Measurements from ENCODE around the gene OR51S1. TPM values are rescaled to one million over a fixed set of nuclear protein-coding genes. Genes with fewer than 3 reads are reported as not detected.
A peak's percentile ranks its signal among the peaks of the same experiment; 100 is the strongest.
"Not testable (repeated sequence)": the region's sequence is repeated elsewhere in the genome, so short reads cannot be mapped to it uniquely, and the experiment has no call there.

The OR51S1 gene
- total RNA-seq, 1 experiment from 2014 or later = not detected

DNA sequence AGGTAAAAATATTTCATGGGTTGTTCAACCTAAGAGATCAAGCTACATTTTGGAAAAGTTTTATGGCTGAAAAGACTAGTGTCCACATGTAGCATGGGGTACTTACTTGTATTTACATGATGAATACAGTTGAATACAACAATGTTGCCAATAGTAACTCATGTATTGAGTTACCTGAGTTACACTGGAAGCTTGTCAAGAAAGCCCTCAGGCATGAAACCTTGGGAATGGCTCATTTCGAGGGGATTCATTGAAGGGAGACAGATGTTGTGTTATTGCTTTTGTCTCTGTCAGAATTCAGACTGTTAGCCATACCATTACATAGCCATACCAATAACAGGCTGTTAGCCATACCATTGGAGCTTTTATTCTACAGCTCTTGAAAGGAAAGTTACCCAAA, 18.7 kb downstream of the OR51S1 start:
- Histone ChIP-seq H3K4me3 (no peak overlapping the region), H3K9me3 (no peaks in the 10 kb centered on the region), H3K27me3 (no peaks in the 10 kb centered on the region), H3K36me3 (no peaks in the 10 kb centered on the region)
- no peak for DNase-seq

DNA sequence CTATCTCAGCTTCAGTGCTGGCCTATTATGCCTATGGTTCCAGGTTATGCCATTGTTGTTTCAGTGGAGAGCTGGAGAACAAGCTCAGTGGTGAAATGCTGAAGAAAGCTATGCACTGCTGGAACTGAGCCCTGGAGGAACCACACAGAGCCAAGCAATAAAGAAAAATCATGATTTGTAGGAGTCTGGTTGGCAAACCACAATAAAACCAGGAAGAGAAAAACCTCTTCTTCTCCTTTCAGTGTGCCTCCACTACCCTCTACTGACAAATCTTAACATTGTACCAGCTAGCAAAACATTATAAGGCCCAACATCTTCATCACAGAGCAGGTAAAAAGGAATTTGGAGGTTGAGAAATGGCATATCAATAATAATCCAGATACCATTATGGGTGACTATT, 22.6 kb downstream of the OR51S1 start:
- H3K4me3 ChIP-seq = no peak overlapping the region
- no peaks in the 10 kb centered on the region for H3K27me3 ChIP-seq
- H3K36me3 ChIP-seq = no peaks in the 10 kb centered on the region
- H3K9me3 ChIP-seq = no peaks in the 10 kb centered on the region
- DNase-seq = peak; percentile 37

DNA sequence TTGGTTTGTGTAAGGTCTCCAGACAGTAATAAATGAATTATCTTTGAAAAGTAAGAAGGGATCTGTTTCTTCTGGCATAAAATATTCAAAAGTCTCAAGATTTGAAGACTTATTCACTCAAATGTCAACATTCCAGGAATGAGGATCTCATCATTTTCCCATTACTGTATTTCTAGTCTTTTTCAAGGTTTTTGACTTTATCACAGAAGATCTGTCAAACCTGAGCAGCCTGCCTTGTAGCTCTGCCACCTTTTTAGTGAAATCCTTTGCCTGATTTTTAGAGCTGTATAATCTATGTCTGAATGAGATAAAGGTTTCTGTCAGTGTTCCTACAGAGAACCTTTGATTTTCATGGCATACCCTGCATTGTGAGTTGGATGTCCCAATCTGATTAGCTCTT, 23.9 kb downstream of the OR51S1 start:
- no peaks in the 10 kb centered on the region for H3K9me3 ChIP-seq
- no peak for DNase-seq
- H3K27me3 ChIP-seq = no peaks in the 10 kb centered on the region
- H3K36me3 ChIP-seq = no peaks in the 10 kb centered on the region
- H3K4me3 ChIP-seq = no peak overlapping the region

DNA sequence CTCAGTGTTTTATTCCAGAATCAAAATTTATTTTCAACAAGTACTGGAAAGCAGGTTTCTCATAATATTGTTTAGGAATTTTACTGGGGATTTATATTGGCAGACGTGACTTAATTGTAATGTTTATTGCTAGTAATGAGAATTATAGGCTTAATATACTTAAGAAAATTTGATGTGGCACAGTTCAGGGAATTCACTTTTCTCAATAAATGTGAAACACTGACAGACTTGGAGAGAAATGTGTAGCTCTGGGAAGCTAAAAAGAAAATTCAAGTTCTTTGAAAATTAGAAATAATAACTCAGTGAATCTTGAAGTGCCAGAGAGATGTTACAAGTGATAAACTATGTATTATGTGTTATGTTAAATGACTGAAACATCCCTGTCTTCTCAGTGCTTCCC, 28.0 kb downstream of the OR51S1 start, which contains the start of gene OR51F2:
Gene OR51F2 (plus strand): TSS at position 301 of the 400 bp plus-strand sequence. CDS start 101 bp downstream, outside the sequence.
- H3K4me3 ChIP-seq = no peak within 1 kb of the TSS
- H3K9me3 ChIP-seq = no peaks in the 10 kb centered on the region

DNA sequence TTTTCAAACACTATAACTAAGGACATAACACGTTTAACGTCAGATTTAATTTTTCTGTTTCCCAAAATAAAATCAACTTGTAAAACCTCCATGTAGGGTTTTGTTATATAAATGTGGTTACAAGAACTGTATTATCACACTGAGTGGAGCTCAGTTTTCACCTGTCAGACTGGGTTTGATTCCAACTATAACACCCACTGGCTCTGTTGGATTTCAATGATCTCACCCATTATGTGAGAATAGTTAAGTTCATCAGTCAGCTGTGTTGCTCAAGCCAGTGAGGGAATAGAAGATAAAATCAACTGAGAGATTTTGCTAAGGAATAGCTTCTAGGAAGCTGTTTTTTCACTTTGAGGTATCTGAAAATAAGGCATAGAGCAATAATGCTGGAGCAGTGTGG, 39.8 kb downstream of the OR51S1 start:
- no peaks in the 10 kb centered on the region for H3K27me3 ChIP-seq
- no peaks in the 10 kb centered on the region for H3K36me3 ChIP-seq
- H3K9me3 ChIP-seq = no peaks in the 10 kb centered on the region
- no peak for DNase-seq
- no peak overlapping the region for H3K4me3 ChIP-seq

More for the DNA sequence above, 28.0 kb downstream of the OR51S1 start, which contains the start of gene OR51F2:
- Histone ChIP-seq H3K27me3 (no peaks in the 10 kb centered on the region), H3K36me3 (no peaks in the 10 kb centered on the region)
- DNase-seq = no peak

DNA sequence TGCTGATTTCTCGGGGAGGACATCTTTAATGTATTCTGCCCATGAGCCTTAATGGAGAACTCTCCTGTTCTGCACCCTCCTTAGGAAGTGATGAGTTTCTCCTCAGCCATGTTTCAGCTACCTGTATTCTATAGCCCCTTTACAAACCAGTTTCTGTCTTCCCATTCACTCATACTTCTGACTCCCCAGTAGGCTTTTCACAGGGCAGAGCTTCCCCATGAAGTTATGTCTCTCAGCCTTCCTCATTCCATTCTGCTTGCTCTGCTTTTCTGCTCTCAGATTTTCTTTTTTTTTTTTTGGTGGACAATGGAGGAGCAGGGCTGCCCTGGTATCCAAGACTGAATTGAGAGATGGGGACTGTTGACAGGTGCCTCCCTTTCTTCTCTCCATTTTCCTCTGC, 40.5 kb downstream of the OR51S1 start:
- no peak for DNase-seq
- Histone ChIP-seq H3K27me3 (no peaks in the 10 kb centered on the region), H3K36me3 (no peaks in the 10 kb centered on the region), H3K4me3 (no peak overlapping the region), H3K9me3 (no peaks in the 10 kb centered on the region)

DNA sequence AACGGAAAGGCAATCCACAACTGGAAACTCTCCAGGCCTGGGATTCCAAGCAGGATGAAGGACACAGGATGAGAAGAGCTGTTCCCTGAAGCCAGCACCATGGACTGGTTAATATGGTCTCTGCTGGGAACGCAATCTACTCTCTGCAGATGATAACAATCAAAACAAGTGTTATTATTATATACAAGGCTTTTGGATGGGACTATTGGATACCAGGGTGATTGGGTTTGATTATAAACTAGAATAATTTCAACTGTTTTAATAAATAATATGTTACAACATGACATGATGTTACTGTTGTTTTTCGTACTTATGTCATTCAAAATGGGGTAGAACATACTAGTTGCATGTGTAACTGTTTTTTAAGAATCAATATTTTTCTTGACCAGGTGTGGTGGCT, 44.7 kb downstream of the OR51S1 start, which contains the start of gene OR52R1:
Gene OR52R1 (minus strand): TSS at position 101 of the 400 bp plus-strand sequence. CDS start 0 bp downstream, at position 101.
- no peaks in the 10 kb centered on the region for H3K27me3 ChIP-seq
- DNase-seq = no peak
- no peak within 1 kb of the TSS for H3K4me3 ChIP-seq
- H3K9me3 ChIP-seq = no peaks in the 10 kb centered on the region
- no peaks in the 10 kb centered on the region for H3K36me3 ChIP-seq

DNA sequence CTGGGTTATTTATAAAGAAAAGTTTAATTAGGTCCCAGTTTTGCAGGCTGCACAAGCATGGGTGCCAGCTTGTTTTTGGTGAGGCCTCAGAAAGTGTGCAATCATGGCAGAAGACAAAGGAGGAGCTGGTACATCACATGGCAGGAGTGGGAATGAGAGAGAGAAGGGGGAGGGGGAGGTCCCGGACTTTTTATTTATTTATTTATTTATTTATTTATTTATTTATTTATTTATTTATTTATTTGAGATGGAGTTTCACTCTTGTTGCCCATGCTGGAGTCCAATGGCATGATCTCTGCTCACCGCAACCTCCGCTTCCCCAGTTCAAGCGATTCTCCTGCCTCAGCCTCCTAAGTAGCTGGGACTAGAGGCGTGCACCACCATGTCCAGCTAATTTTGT, 47.7 kb downstream of the OR51S1 start:
- not testable (repeated sequence) for H3K4me3 ChIP-seq, DNase-seq, H3K36me3 ChIP-seq, H3K9me3 ChIP-seq, H3K27me3 ChIP-seq

DNA sequence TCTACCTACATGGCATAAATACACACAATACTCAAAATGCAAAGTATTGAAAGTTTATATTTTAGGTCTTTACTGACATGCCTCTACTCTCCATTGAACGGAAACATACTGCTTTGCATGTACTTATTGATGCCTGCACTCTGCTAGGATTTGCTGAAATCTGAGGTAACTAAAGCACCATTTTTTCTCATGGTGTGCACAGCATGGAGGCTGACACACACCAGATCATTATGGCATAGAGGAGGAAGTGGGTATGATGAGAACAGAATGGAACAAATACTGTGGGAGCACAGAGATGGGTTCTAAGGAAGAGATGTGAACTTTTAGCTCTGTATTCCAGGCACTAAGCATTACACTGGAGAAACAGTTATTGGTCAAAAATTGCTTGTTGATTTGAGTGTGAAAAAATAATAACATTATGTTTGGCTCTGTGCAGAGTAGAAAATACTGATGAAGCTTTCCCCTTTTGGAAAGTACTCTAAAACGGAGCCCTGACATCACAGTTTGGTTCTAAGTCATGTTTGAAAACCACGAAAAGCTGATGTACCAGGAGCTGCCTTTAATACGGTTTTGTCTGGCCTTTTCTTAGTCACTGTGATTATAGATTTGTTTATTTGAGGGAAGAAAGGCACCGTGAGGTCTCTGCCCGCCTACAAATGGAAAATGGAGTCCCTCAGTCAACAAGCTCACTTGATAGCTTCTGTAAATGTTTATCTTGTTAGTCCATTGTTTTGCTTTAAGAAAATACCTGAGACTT, 50.4 kb downstream of the OR51S1 start:
- no peak overlapping the region for H3K4me3 ChIP-seq
- H3K9me3 ChIP-seq = no peaks in the 10 kb centered on the region
- H3K36me3 ChIP-seq = no peaks in the 10 kb centered on the region
- no peaks in the 10 kb centered on the region for H3K27me3 ChIP-seq
- no peak for DNase-seq

Other genes starting within 250 kb of the OR51S1 start
- 6.2 and 9.9 TPM in 2 replicates for gene TRIM68, start 241.0 kb downstream of the OR51S1 start, total RNA-seq (2014; rRNA removed; shearing (Covaris generic); ENCODE audit: low replicate concordance)
- not detected in 2 replicates for gene OR51D1, start 211.7 kb downstream of the OR51S1 start, total RNA-seq (2014; rRNA removed; shearing (Covaris generic); ENCODE audit: low replicate concordance)
- gene OR51E1, start 205.2 kb downstream of the OR51S1 start, total RNA-seq (2014; rRNA removed; shearing (Covaris generic); ENCODE audit: low replicate concordance) = not detected in 2 replicates
- 0.23 and 3.5 TPM in 2 replicates for gene OR51E2, start 151.4 kb downstream of the OR51S1 start, total RNA-seq (2014; rRNA removed; shearing (Covaris generic); ENCODE audit: low replicate concordance)
- 0.43 TPM in 1 of 2 replicates, not detected in the other for gene MMP26, start 144.4 kb downstream of the OR51S1 start, total RNA-seq (2014; rRNA removed; shearing (Covaris generic); ENCODE audit: low replicate concordance)
- gene OR51F1, start 79.3 kb downstream of the OR51S1 start, total RNA-seq (2014; rRNA removed; shearing (Covaris generic); ENCODE audit: low replicate concordance) = not detected in 2 replicates
- not detected in 2 replicates for gene OR52R1, start 44.8 kb downstream of the OR51S1 start, total RNA-seq (2014; rRNA removed; shearing (Covaris generic); ENCODE audit: low replicate concordance)
- not detected in 2 replicates for gene OR51F2, start 27.9 kb downstream of the OR51S1 start, total RNA-seq (2014; rRNA removed; shearing (Covaris generic); ENCODE audit: low replicate concordance)
- gene OR51T1, start 32.7 kb upstream of the OR51S1 start, total RNA-seq (2014; rRNA removed; shearing (Covaris generic); ENCODE audit: low replicate concordance) = not detected in 2 replicates
- gene OR51A7, start 54.6 kb upstream of the OR51S1 start, total RNA-seq (2014; rRNA removed; shearing (Covaris generic); ENCODE audit: low replicate concordance) = not detected in 2 replicates
- gene OR51G2, start 70.1 kb upstream of the OR51S1 start, total RNA-seq (2014; rRNA removed; shearing (Covaris generic); ENCODE audit: low replicate concordance) = not detected in 2 replicates
- gene OR51G1, start 75.1 kb upstream of the OR51S1 start, total RNA-seq (2014; rRNA removed; shearing (Covaris generic); ENCODE audit: low replicate concordance) = not detected in 2 replicates
- gene OR51A4, start 98.4 kb upstream of the OR51S1 start, total RNA-seq (2014; rRNA removed; shearing (Covaris generic); ENCODE audit: low replicate concordance) = not detected in 2 replicates
- not detected in 2 replicates for gene OR51A2, start 106.5 kb upstream of the OR51S1 start, total RNA-seq (2014; rRNA removed; shearing (Covaris generic); ENCODE audit: low replicate concordance)
- not detected in 2 replicates for gene OR51L1, start 145.6 kb upstream of the OR51S1 start, total RNA-seq (2014; rRNA removed; shearing (Covaris generic); ENCODE audit: low replicate concordance)
- gene OR52J3, start 197.3 kb upstream of the OR51S1 start, total RNA-seq (2014; rRNA removed; shearing (Covaris generic); ENCODE audit: low replicate concordance) = not detected in 2 replicates
- gene OR52E2, start 210.4 kb upstream of the OR51S1 start, total RNA-seq (2014; rRNA removed; shearing (Covaris generic); ENCODE audit: low replicate concordance) = not detected in 2 replicates
- gene OR52E1, start 220.4 kb upstream of the OR51S1 start, total RNA-seq (2014; rRNA removed; shearing (Covaris generic); ENCODE audit: low replicate concordance) = not detected in 2 replicates

All from MG63 (cell line).